Karpas-422 (cell line): Measurements from ENCODE around the gene NME9. TPM values are rescaled to one million over a fixed set of nuclear protein-coding genes. Genes with fewer than 3 reads are reported as not detected.

Source experiments
- DNase-seq: peaks from one replicate; pipeline ENCODE4 v3.0.0-alpha.2; 2015
- H2AFZ ChIP-seq: fragments of 200-600 bp; sonication (generic); 2 replicates; pipeline ENCODE4 v1.6.1; 2014; ENCODE audit warnings: antibody characterized with exemption, low read length, mixed read lengths
- H3K27ac ChIP-seq: fragments of 200-600 bp; sonication (generic); 2 replicates; pipeline ENCODE4 v1.5.1; 2014; ENCODE audit warnings: mild to moderate bottlenecking, low read length, moderate library complexity
- H3K27me3 ChIP-seq: fragments of 200-600 bp; sonication (generic); 2 replicates; pipeline ENCODE4 v1.6.1; 2014; ENCODE audit warnings: low read length, mixed read lengths
- H3K36me3 ChIP-seq: fragments of 200-600 bp; sonication (generic); 2 replicates; pipeline ENCODE4 v1.6.1; 2014; ENCODE audit warnings: low read length, mixed read lengths; ENCODE audit not compliant: insufficient read depth
- H3K4me1 ChIP-seq: fragments of 200-600 bp; sonication (generic); 2 replicates; pipeline ENCODE4 v1.6.1; 2014; ENCODE audit warnings: mild to moderate bottlenecking, low read length, mixed read lengths
- H3K4me2 ChIP-seq: fragments of 200-600 bp; sonication (generic); 2 replicates; pipeline ENCODE4 v1.6.1; 2014; ENCODE audit warnings: low read length, low read depth, mild to moderate bottlenecking; ENCODE audit not compliant: poor library complexity, severe bottlenecking
- H3K4me3 ChIP-seq: fragments of 200-600 bp; sonication (generic); 2 replicates; pipeline ENCODE4 v1.5.1; 2014; ENCODE audit warnings: mild to moderate bottlenecking, antibody characterized with exemption, low read length, mixed read lengths
- H3K79me2 ChIP-seq: fragments of 200-600 bp; sonication (generic); 2 replicates; pipeline ENCODE4 v1.6.1; 2014; ENCODE audit warnings: mild to moderate bottlenecking, low read length, mixed read lengths
- H3K9ac ChIP-seq: fragments of 200-600 bp; sonication (generic); 2 replicates; pipeline ENCODE4 v1.6.0; 2014; ENCODE audit warnings: low read length
- H3K9me2 ChIP-seq: fragments of 200-600 bp; sonication (generic), shearing (Covaris generic); replicated peaks from 2 replicates; pipeline ENCODE4 v1.6.0; 2014; ENCODE audit warnings: mild to moderate bottlenecking, low read length, moderate library complexity; ENCODE audit not compliant: insufficient read depth
- H3K9me3 ChIP-seq: fragments of 300-700, 200-600 bp; sonication (generic); 2 replicates; pipeline ENCODE4 v1.6.1; 2014; ENCODE audit warnings: low read length, mixed read lengths
- H4K20me1 ChIP-seq: fragments of 200-600 bp; sonication (generic); 2 replicates; pipeline ENCODE4 v1.6.1; 2014; ENCODE audit warnings: mild to moderate bottlenecking, antibody characterized with exemption, low read length, low read depth; ENCODE audit not compliant: insufficient read depth
- total RNA-seq: library from RNA; depleted of rRNA; stranded (reverse); fragments of >200 nt; shearing (Covaris generic); gene quantifications from 2 replicates; pipeline ENCODE4 v1.2.3, GENCODE V29; 2014; ENCODE audit warnings: low replicate concordance; rRNA removed

The NME9 gene
- total RNA-seq, 1 experiment from 2014 or later = not detected

DNA sequence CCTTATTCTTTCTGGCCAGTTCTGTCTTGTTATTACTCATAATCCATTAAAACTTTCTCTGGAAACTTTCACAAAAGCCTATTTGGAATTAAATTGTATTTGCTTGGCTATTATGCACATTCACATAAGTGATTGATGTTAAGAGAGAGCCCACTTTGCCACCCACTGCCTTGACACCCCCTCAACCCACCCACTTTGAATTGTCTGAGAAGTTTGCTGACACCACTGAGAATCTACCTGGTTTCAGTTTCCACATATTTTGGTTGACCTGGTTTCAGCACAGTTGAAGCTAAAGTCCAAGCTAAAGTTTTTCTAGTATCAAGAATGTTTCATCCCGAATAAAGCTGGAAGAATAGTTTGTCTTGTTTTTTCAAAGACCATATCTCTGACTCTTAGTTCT, 71.7 kb downstream of the NME9 start:
- no peaks in the 10 kb centered on the region for H3K9me2 ChIP-seq
- no peak overlapping the region for H3K4me2 ChIP-seq
- no peaks in the 10 kb centered on the region for H3K4me1 ChIP-seq
- H3K36me3 ChIP-seq = no peaks in the 10 kb centered on the region
- no peak overlapping the region for H3K27ac ChIP-seq
- no peak for DNase-seq
- H3K27me3 ChIP-seq = no peaks in the 10 kb centered on the region
- no peak overlapping the region for H3K4me3 ChIP-seq
- H3K79me2 ChIP-seq = no peaks in the 10 kb centered on the region
- no peak overlapping the region for H2AFZ ChIP-seq
- H4K20me1 ChIP-seq = no peaks in the 10 kb centered on the region
- H3K9ac ChIP-seq = no peak overlapping the region
- H3K9me3 ChIP-seq = no peaks in the 10 kb centered on the region

DNA sequence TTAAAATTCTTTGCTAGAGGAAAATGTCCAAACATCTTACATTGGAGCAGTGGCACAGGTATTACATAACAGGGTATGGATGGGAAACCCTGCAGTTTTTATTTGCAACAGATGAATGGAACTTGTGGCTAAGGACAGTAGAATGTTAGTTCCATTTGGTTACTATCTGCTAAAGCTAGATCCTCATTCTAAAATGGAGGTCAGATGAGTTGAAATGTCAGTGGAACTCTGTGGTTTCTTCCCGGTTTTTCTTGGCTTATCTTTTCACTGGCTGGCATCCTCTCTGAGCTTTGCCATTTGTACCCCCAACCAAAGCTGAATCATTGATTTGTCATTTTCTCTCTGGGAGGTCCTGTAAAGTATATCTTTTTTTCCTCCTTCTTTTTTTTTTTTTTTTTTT, 73.6 kb downstream of the NME9 start:
- Histone ChIP-seq H4K20me1 (no peaks in the 10 kb centered on the region), H3K9ac (no peak overlapping the region), H3K4me2 (no peak overlapping the region), H2AFZ (no peak overlapping the region), H3K27me3 (no peaks in the 10 kb centered on the region), H3K4me1 (no peaks in the 10 kb centered on the region), H3K4me3 (no peak overlapping the region), H3K9me3 (no peaks in the 10 kb centered on the region), H3K9me2 (no peaks in the 10 kb centered on the region), H3K27ac (no peak overlapping the region), H3K79me2 (0 out of 2 replicates have a peak, but pooled peaks cover 5% of the 10 kb centered on the region), H3K36me3 (no peaks in the 10 kb centered on the region; the same call in 1 of the 2 replicates)
- no peak for DNase-seq

DNA sequence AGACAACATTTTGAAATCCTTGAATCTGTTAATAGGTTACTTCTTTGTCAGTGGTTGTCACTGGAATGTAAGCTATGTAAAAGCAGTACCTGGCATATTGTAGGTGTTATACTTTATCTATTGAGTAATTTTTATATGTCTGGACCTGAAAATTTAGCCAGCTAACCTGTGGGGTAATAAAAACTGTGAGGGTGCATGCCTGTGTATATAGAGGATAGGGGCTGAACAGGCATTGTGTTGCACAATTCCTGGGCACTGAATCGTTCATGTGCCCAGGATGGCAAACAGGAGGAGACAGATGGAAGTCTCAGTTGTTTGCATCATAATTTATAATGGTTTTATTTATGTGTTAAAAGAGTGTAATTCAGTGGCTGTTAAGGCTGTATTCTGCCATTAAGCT, 75.4 kb downstream of the NME9 start:
- no peaks in the 10 kb centered on the region for H3K9me3 ChIP-seq
- 0 out of 2 replicates have a peak, but pooled peaks cover 8% of the 10 kb centered on the region for H3K79me2 ChIP-seq
- H3K4me2 ChIP-seq = no peak overlapping the region
- DNase-seq = no peak
- no peak overlapping the region for H3K9ac ChIP-seq
- H3K36me3 ChIP-seq = no peaks in the 10 kb centered on the region; the same call in 1 of the 2 replicates
- no peaks in the 10 kb centered on the region for H3K4me1 ChIP-seq
- no peak overlapping the region for H3K27ac ChIP-seq
- no peaks in the 10 kb centered on the region for H4K20me1 ChIP-seq
- no peak overlapping the region for H2AFZ ChIP-seq
- H3K27me3 ChIP-seq = no peaks in the 10 kb centered on the region
- H3K4me3 ChIP-seq = no peak overlapping the region
- H3K9me2 ChIP-seq = no peaks in the 10 kb centered on the region

DNA sequence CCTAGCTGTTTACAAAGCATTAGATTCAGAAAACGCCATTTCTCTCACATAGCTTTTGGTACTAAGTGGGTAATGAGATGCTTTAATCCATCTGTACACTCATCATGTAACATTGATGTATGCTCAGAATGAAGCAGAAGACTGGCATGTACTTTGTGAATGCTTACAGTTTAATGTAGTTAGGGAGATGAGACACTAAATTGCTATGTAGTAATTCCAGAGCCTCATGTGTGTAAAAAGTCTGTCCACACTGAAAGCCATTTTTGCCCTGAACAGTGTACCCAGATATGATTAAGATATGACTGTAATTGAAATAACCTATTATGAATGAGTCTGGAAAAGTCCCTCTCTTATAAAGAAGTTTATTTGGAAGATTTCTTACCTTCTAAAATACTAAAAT, 76.0 kb downstream of the NME9 start:
- no peak overlapping the region for H2AFZ ChIP-seq
- H3K27me3 ChIP-seq = no peaks in the 10 kb centered on the region
- 0 out of 2 replicates have a peak, but pooled peaks cover 8% of the 10 kb centered on the region for H3K79me2 ChIP-seq
- H3K4me3 ChIP-seq = no peak overlapping the region
- no peak overlapping the region for H3K27ac ChIP-seq
- H3K9me3 ChIP-seq = no peaks in the 10 kb centered on the region
- H3K4me2 ChIP-seq = no peak overlapping the region
- no peaks in the 10 kb centered on the region for H4K20me1 ChIP-seq
- DNase-seq = no peak
- peaks cover 5% of the 10 kb centered on the region; the same call in 1 of the 2 replicates for H3K36me3 ChIP-seq
- no peaks in the 10 kb centered on the region for H3K9me2 ChIP-seq
- no peak overlapping the region for H3K9ac ChIP-seq
- H3K4me1 ChIP-seq = no peaks in the 10 kb centered on the region

Other genes with a start within 250 kb of the NME9 start
- not detected in 2 replicates for gene DZIP1L, start 214.2 kb downstream of the NME9 start, total RNA-seq
- not detected in 2 replicates for gene A4GNT, start 197.5 kb downstream of the NME9 start, total RNA-seq
- 9.7 and 12.3 TPM in 2 replicates for gene DBR1, start 154.9 kb downstream of the NME9 start, total RNA-seq
- gene ARMC8, start 142.6 kb downstream of the NME9 start, total RNA-seq = 22.0 and 64.0 TPM in 2 replicates
- not detected in 2 replicates for gene MRAS, start 18.7 kb upstream of the NME9 start, total RNA-seq
- gene ESYT3, start 104.8 kb upstream of the NME9 start, total RNA-seq = not detected in 2 replicates